Measurements from ENCODE around the gene PDE4B. TPM values are rescaled to one million over a fixed set of nuclear protein-coding genes. Genes with fewer than 3 reads are reported as not detected.
A peak's percentile ranks its signal among the peaks of the same experiment; 100 is the strongest.

PDE4B gene
- total and polyA plus RNA-seq, 9 of the 15 experiments (the other 6 are each of a cell fraction or from before 2014, with no cell fraction given): 0.09 TPM; not detected in 8

GRCh38 chr1:66084442-66084841 lies 291.7 kb downstream of the PDE4B start:
- H3K4me1 ChIP-seq (replicated peaks in 1 of 2; ENCODE audit: control insufficient read depth in 2 of 2, insufficient read depth in 2 of 2, low read length in 2 of 2): no peaks in the 10 kb centered on the region
- ATAC-seq: no peak

More at GRCh38 chr1:66084442-66084841, 291.7 kb downstream of the PDE4B start:
- intact Hi-C loops (cut with micrococcal nuclease): no loop called here
- Histone ChIP-seq H3K9me1 (ENCODE audit: control insufficient read depth, insufficient read depth, low read length) (no peaks in the 10 kb centered on the region), H3K36me3 (ENCODE audit: control insufficient read depth, insufficient read depth, low read length) (no peaks in the 10 kb centered on the region), H2AFZ (ENCODE audit: low read depth, low read length) (no peak overlapping the region), H3K4me2 (ENCODE audit: insufficient read depth, low read length) (no peak overlapping the region), H3K9me3 (replicated peaks; ENCODE audit: control insufficient read depth, insufficient read depth, low read depth, low read length) (no peaks in the 10 kb centered on the region), H3K27ac (ENCODE audit: extremely low read depth, low read depth, low read length) (no peak overlapping the region), H3K4me3 (no peak overlapping the region), H4K20me1 (replicated peaks; ENCODE audit: control insufficient read depth, insufficient read depth, low read length) (no peaks in the 10 kb centered on the region; the same call in 1 of the 2 replicates), H3K27me3 (ENCODE audit: control insufficient read depth in 2 of 2, insufficient read depth in 2 of 2, low read length in 2 of 2) (no peaks in the 10 kb centered on the region), H3K79me2 (ENCODE audit: control insufficient read depth, insufficient read depth, low read length) (no peaks in the 10 kb centered on the region), H3K9ac (ENCODE audit: insufficient read depth in 1 of 2, low read depth in 2 of 2, low read length in 2 of 2) (no peak overlapping the region)
- in situ Hi-C loops (cut with MboI): no loop called here
- FAIRE-seq: no peak
- ChIA-PET POLR2A (no interaction called here), CTCF (ENCODE audit: low intra/inter-chr PET ratio) (no interaction called here)
- TF ChIP-seq LEF1 (IDR thresholded peaks at IDR 0.05) (no peak), ZNF76 (CRISPR knock-in tag; IDR thresholded peaks at IDR 0.05; ENCODE audit: borderline replicate concordance) (no peak), STAT5A (IDR thresholded peaks at IDR 0.05; ENCODE audit: borderline replicate concordance, low read length) (no peak), CTCF (IDR thresholded peaks at IDR 0.05 in 2 of 3, conservative IDR thresholded peaks at IDR 0.05 in 1 of 3; ENCODE audit: insufficient read depth in 2 of 3, low read depth in 1 of 3, low read length in 3 of 3) (0 out of 6 replicates have a peak, but pooled peaks of 1 of the 3 experiments have one; percentile 3), MAX (CRISPR knock-in tag; IDR thresholded peaks at IDR 0.05) (no peak)
- DNase-seq (ENCODE audit: extremely low read depth in 1 of 4, low spot score in 3 of 4): peak in 2 of 4 experiments; percentile 5 to 6
- no TSS peak for BruUV-seq (replicated peaks)
